ENCODE measurements around the gene HTT.

- TF ChIP-seq POLR2AphosphoS5 (IDR thresholded peaks at IDR 0.05; ENCODE audit: borderline replicate concordance, low read depth, low read length) (no peak), EZH2 (IDR thresholded peaks at IDR 0.05) (no peak), FOXP2 (optimal IDR thresholded peaks at IDR 0.05; ENCODE audit: control extremely low read depth, extremely low read length, insufficient read depth) (no peak)
Observed at GRCh38 chr4:3031357-3032082, 43.0 kb upstream of the HTT start.
